Measurements from ENCODE around the gene MAZ.
A peak's percentile ranks its signal among the peaks of the same experiment; 100 is the strongest.

MAZ gene

GRCh38 chr16:29809850-29810698 is 3.7 kb downstream of the MAZ start:
- peaks cover 31% of the 10 kb centered on the region for H3K36me3 ChIP-seq (replicated peaks)
- no peaks in the 10 kb centered on the region for H3K27me3 ChIP-seq (ENCODE audit: low read depth)
- peak overlapping the region; percentile 68 for H3K4me3 ChIP-seq
- in situ Hi-C loops (cut with MboI; ENCODE audit: low sequenced_read_pairs), result no loop called here
- peaks cover 28% of the 10 kb centered on the region for H3K4me1 ChIP-seq
- peak; percentile 52 to 66 for DNase-seq (ENCODE audit: low spot score in 2 of 2)
- H3K9me3 ChIP-seq, result no peaks in the 10 kb centered on the region

- in situ Hi-C loops (cut with MboI; ENCODE audit: low sequenced_read_pairs), result no loop called here
- Histone ChIP-seq H3K27me3 (ENCODE audit: low read depth) (no peaks in the 10 kb centered on the region), H3K4me1 (peaks cover 32% of the 10 kb centered on the region), H3K36me3 (replicated peaks) (peaks cover 30% of the 10 kb centered on the region), H3K4me3 (peak overlapping the region; percentile 54; the same call in 1 of the 2 replicates), H3K9me3 (no peaks in the 10 kb centered on the region)
- no peak for DNase-seq (ENCODE audit: low spot score in 2 of 2)
Observed at GRCh38 chr16:29810699-29811169, 4.4 kb downstream of the MAZ start.

- Histone ChIP-seq H3K27me3 (ENCODE audit: low read depth) (no peaks in the 10 kb centered on the region), H3K4me3 (peak overlapping the region; percentile 54), H3K4me1 (peaks cover 32% of the 10 kb centered on the region), H3K36me3 (replicated peaks) (peaks cover 30% of the 10 kb centered on the region), H3K9me3 (no peaks in the 10 kb centered on the region)
- peak; percentile 99 for DNase-seq (ENCODE audit: low spot score in 2 of 2)
- in situ Hi-C loops (cut with MboI; ENCODE audit: low sequenced_read_pairs), result no loop called here
Observed at GRCh38 chr16:29811170-29811895, 5.0 kb downstream of the MAZ start.

GRCh38 chr16:29811896-29812665 is 5.8 kb downstream of the MAZ start, which contains the start of gene PRRT2:
Gene PRRT2, plus strand, starts transcription at chr16:29812193. Its CDS starts 862 bp downstream, at chr16:29813055.
- Histone ChIP-seq H3K36me3 (replicated peaks) (peaks cover 30% of the 10 kb centered on the region), H3K4me1 (peaks cover 32% of the 10 kb centered on the region), H3K27me3 (ENCODE audit: low read depth) (no peaks in the 10 kb centered on the region), H3K4me3 (peak within 1 kb of the TSS; percentile 54), H3K9me3 (no peaks in the 10 kb centered on the region)
- in situ Hi-C loops (cut with MboI; ENCODE audit: low sequenced_read_pairs), result no loop called here
- DNase-seq (ENCODE audit: low spot score in 2 of 2), result peak; percentile 75 to 92

- Histone ChIP-seq H3K4me3 (peak overlapping the region; percentile 54), H3K36me3 (replicated peaks) (peaks cover 26% of the 10 kb centered on the region), H3K9me3 (no peaks in the 10 kb centered on the region), H3K4me1 (peaks cover 38% of the 10 kb centered on the region), H3K27me3 (ENCODE audit: low read depth) (no peaks in the 10 kb centered on the region)
- no peak for DNase-seq (ENCODE audit: low spot score in 2 of 2)
- in situ Hi-C loops (cut with MboI; ENCODE audit: low sequenced_read_pairs), result no loop called here
Observed at GRCh38 chr16:29812754-29813643, 6.7 kb downstream of the MAZ start.

GRCh38 chr16:29813644-29814562 is 7.6 kb downstream of the MAZ start:
- DNase-seq (ENCODE audit: low spot score in 2 of 2), result no peak
- in situ Hi-C loops (cut with MboI; ENCODE audit: low sequenced_read_pairs), result no loop called here
- H3K4me1 ChIP-seq, result peaks cover 40% of the 10 kb centered on the region
- peaks cover 26% of the 10 kb centered on the region for H3K36me3 ChIP-seq (replicated peaks)
- no peaks in the 10 kb centered on the region for H3K27me3 ChIP-seq (ENCODE audit: low read depth)
- no peak overlapping the region for H3K4me3 ChIP-seq
- no peaks in the 10 kb centered on the region for H3K9me3 ChIP-seq

GRCh38 chr16:29814592-29814991 is 8.3 kb downstream of the MAZ start:
- Histone ChIP-seq H3K36me3 (replicated peaks) (peaks cover 27% of the 10 kb centered on the region), H3K27me3 (ENCODE audit: low read depth) (no peaks in the 10 kb centered on the region), H3K4me3 (no peak overlapping the region), H3K4me1 (peaks cover 36% of the 10 kb centered on the region), H3K9me3 (no peaks in the 10 kb centered on the region)
- no peak for DNase-seq (ENCODE audit: low spot score in 2 of 2)
- in situ Hi-C loops (cut with MboI; ENCODE audit: low sequenced_read_pairs), result no loop called here

GRCh38 chr16:29815032-29815721 is 8.8 kb downstream of the MAZ start:
- H3K27me3 ChIP-seq (ENCODE audit: low read depth), result no peaks in the 10 kb centered on the region
- peaks cover 29% of the 10 kb centered on the region for H3K36me3 ChIP-seq (replicated peaks)
- peak overlapping the region; percentile 69 for H3K4me3 ChIP-seq
- in situ Hi-C loops (cut with MboI; ENCODE audit: low sequenced_read_pairs), result no loop called here
- no peaks in the 10 kb centered on the region for H3K9me3 ChIP-seq
- DNase-seq (ENCODE audit: low spot score in 2 of 2), result peak; percentile 19 to 69
- H3K4me1 ChIP-seq, result peaks cover 36% of the 10 kb centered on the region

- in situ Hi-C loops (cut with MboI; ENCODE audit: low sequenced_read_pairs), result no loop called here
- Histone ChIP-seq H3K9me3 (no peaks in the 10 kb centered on the region), H3K4me3 (peak within 1 kb of the TSS; percentile 69), H3K36me3 (replicated peaks) (peaks cover 35% of the 10 kb centered on the region), H3K4me1 (peaks cover 30% of the 10 kb centered on the region), H3K27me3 (ENCODE audit: low read depth) (no peaks in the 10 kb centered on the region)
- peak; percentile 98 for DNase-seq (ENCODE audit: low spot score in 2 of 2)
Observed at GRCh38 chr16:29815793-29816693, 9.7 kb downstream of the MAZ start, which contains the start of gene PAGR1. Gene PAGR1, plus strand, starts transcription at chr16:29816152. Its CDS starts 374 bp downstream, at chr16:29816526.

- in situ Hi-C loops (cut with MboI; ENCODE audit: low sequenced_read_pairs), result no loop called here
- Histone ChIP-seq H3K4me3 (peak overlapping the region; percentile 69), H3K9me3 (no peaks in the 10 kb centered on the region), H3K4me1 (peaks cover 27% of the 10 kb centered on the region), H3K27me3 (ENCODE audit: low read depth) (no peaks in the 10 kb centered on the region), H3K36me3 (replicated peaks) (peaks cover 36% of the 10 kb centered on the region)
- DNase-seq (ENCODE audit: low spot score in 2 of 2), result peak; percentile 57 to 78
Observed at GRCh38 chr16:29816694-29817441, 10.5 kb downstream of the MAZ start.

All from HAP-1 (cell line).